Breast epithelium (tissue), 4 donors: ENCODE data around the gene ASB10. TPM values are rescaled to one million over a fixed set of nuclear protein-coding genes. Genes with fewer than 3 reads are reported as not detected.

Experiments used
- DNase-seq, 2 donors: peaks; one replicate each; pipeline ENCODE4 v3.0.0-alpha.2; 2019; ENCODE audit warnings: low spot score in 2 of 2
- H3K27ac ChIP-seq, 2 donors: fragments of 200-600 bp; sonication (generic) in 1 of 2; one replicate each; pipeline ENCODE4 v1.5.1; 2016 to 2019; ENCODE audit warnings: mild to moderate bottlenecking in 1 of 2
- H3K27me3 ChIP-seq, 2 donors: fragments of 200-600 bp; sonication (generic) in 1 of 2; one replicate each; pipeline versions ENCODE4 v1.5.1 to v1.6.0; 2017 to 2019; ENCODE audit warnings: control low read depth in 1 of 2, mild to moderate bottlenecking in 1 of 2
- H3K36me3 ChIP-seq: fragments of 200-600 bp; one replicate; pipeline ENCODE4 v1.5.1; 2019
- H3K4me1 ChIP-seq, 2 donors: fragments of 200-600 bp; sonication (generic); one replicate each; pipeline ENCODE4 v1.5.1; 2016 to 2019; ENCODE audit warnings: control low read depth in 1 of 2
- H3K4me3 ChIP-seq, 3 donors: fragments of 200-600 bp; sonication (generic); 1 replicate in 2 of 3; 2 replicates in 1 of 3; pipeline ENCODE4 v1.5.1; 2016 to 2019; ENCODE audit warnings: mild to moderate bottlenecking in 3 of 3, moderate library complexity in 2 of 3
- H3K9me3 ChIP-seq, 2 donors: fragments of 200-600 bp; sonication (generic) in 1 of 2; one replicate each; pipeline ENCODE4 v1.5.1; 2016 to 2019; ENCODE audit warnings: control low read depth in 1 of 2
- CTCF ChIP-seq, 3 donors: fragments of 450-650 bp; IDR thresholded peaks; one replicate each; pipeline ENCODE4 v1.5.1; 2016 to 2017; ENCODE audit warnings: antibody characterized with exemption in 3 of 3, mild to moderate bottlenecking in 3 of 3, moderate library complexity in 3 of 3
- POLR2A ChIP-seq: fragments of 450-650 bp; IDR thresholded peaks from one replicate; pipeline ENCODE4 v1.6.1; 2016; ENCODE audit warnings: antibody characterized with exemption, mild to moderate bottlenecking, moderate library complexity
- POLR2AphosphoS5 ChIP-seq, 3 donors: sonication (generic); formaldehyde crosslinking; IDR thresholded peaks; one replicate each; pipeline ENCODE4 v1.6.1; 2017; ENCODE audit warnings: antibody characterized with exemption in 3 of 3
- intact Hi-C: fragments of 100-400 bp; cut with DNase I; formaldehyde crosslinking; loops from one replicate; pipeline ENCODE4 v1.15.1; 2023; ENCODE audit warnings: low total_unique reads
- total RNA-seq, 3 donors: library from RNA; depleted of rRNA; stranded (reverse); fragments of >200 nt; gene quantifications; one replicate each; pipeline ENCODE4 v1.1.0, GENCODE V29; 2016

Gene ASB10
- total RNA-seq, 3 donors from 2014 or later = not detected

DNA sequence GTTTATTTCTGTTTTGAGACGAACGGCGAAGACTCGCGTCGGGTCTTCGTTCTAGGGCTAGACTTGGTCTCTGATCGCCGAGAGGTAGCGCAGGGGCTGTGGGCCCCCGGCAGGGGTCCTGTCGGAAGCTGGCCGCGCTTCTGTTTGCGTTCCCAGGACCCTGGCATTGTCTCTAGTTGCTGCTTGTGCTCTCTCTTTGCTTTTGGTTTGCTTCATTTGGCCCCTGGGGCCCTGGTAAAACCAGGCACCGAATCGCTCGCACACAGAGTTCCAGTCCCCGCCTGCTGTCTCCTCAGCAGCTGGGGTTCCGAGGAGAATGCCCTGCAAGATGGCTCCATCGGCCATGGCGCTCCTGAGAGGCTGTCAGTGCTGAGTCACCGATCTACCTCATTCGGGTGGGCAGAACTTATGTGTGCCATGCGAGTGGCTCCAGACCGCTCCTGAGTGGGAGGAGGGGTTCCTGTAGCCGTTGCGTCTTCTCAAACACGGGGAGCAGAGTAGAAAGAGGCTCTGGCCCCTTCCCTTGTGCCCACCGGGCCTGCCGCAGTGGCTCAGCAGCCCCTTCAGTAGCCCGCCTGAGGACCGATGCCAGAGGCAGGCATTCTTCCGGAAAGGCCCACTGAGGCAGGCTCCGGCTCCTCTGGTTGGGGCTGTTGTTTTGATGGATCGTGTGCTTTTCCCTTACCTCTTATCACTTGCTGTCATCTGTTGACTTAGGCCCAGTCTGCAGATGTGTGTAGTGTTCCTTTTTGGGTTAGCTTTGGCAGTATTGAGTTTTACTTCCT is 46.1 kb upstream of the ASB10 start:
- H3K27ac ChIP-seq = peak overlapping the region; percentile 86 to 87
- H3K4me3 ChIP-seq = peak overlapping the region; percentile 91 to 99 (median 97)
- no peaks in the 10 kb centered on the region for H3K9me3 ChIP-seq
- H3K4me1 ChIP-seq = peaks cover 9 to 11% of the 10 kb centered on the region in 2 donors
- DNase-seq = no peak
- no peaks in the 10 kb centered on the region for H3K27me3 ChIP-seq
- no peaks in the 10 kb centered on the region for H3K36me3 ChIP-seq
- no peak for TF ChIP-seq CTCF (IDR thresholded peaks at IDR 0.05)
- intact Hi-C loops = no loop called here

DNA sequence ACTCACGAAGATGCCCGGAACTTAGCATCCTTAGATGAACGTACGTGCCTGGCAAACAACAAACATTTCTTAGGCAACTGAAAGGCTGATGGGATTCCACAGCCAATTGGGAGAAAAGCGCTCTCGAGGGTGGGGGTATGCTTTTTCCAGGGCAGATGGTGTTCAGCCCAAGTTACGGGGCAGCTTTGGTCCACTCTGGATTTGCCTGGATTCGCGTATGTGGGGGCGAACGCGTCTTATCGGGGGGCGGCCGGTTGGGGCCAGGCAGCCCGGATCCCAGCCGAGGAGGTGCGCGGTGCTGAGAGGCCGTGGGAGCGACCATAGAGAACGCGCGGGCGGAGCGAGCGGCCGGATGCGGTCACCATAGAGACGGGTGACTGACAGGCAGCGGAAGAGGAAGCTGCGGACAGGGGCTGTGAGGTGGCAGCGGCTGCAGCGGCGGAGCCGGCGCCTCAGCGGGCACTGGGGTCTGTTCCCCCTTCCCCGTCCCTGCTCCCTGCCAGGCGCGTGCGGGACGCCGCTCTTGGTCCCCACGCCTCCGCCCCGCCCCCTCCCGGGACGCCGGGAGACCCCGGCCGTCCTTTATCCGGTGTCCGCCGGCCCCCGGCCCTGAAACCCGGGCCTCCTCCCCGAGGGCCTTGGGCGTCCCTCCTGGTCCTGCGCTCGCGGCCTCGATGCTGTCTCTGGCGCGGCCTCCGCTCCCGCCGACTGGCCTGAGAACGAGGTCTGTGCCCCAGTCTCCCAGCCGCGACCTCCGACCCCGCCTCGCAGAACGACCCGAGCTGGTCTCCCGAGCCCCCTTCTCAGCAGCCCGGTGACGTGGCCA is 45.3 kb upstream of the ASB10 start, which contains the start of gene CHPF2:
TSS of gene CHPF2 (plus strand) at position 393 of the 826 bp plus-strand sequence. CDS start 1,529 bp downstream, outside the sequence.
- TF ChIP-seq POLR2A (peak; percentile 77), POLR2AphosphoS5 (IDR thresholded peaks at IDR 0.05) (peak; percentile 52 to 70 (median 56)), CTCF (IDR thresholded peaks at IDR 0.05) (no peak)
- Histone ChIP-seq H3K4me3 (peak within 1 kb of the TSS; percentile 91 to 99 (median 97)), H3K9me3 (no peaks in the 10 kb centered on the region), H3K36me3 (no peaks in the 10 kb centered on the region), H3K4me1 (peaks cover 4 to 11% of the 10 kb centered on the region in 2 donors), H3K27me3 (no peaks in the 10 kb centered on the region), H3K27ac (peak within 1 kb of the TSS; percentile 86 to 87)
- DNase-seq = peak; percentile 83 to 92
- intact Hi-C loops = no loop called here

DNA sequence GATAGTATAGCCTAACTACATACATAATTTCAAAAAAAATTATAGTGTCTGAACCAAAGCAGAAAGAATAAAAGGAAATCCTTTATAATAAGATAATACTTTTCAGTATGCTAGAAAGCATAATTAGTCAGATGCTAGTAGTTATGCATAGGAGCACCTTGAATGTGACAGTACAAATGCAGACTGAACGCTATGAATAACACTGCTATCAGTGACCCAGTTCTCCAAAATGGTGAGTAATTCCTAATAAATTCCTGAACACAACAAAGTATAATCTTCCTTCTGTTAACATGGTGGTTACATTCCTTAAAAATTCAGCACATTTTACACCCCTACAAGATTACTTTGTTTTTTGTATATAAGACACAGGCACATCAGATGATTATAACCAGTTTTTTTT is 44.0 kb upstream of the ASB10 start:
- no peak for DNase-seq
- Histone ChIP-seq H3K9me3 (no peaks in the 10 kb centered on the region), H3K27me3 (no peaks in the 10 kb centered on the region), H3K4me1 (peaks cover 4 to 13% of the 10 kb centered on the region in 2 donors), H3K27ac (no peak overlapping the region), H3K4me3 (no peak overlapping the region), H3K36me3 (no peaks in the 10 kb centered on the region)
- TF ChIP-seq POLR2A = no peak
- no peak for TF ChIP-seq POLR2AphosphoS5 (IDR thresholded peaks at IDR 0.05)
- TF ChIP-seq CTCF (IDR thresholded peaks at IDR 0.05) = no peak
- intact Hi-C loops = no loop called here

GRCh38 chr7:151229249-151229648 is 42.2 kb upstream of the ASB10 start:
- no peak for DNase-seq
- Histone ChIP-seq H3K27ac (no peak overlapping the region), H3K9me3 (no peaks in the 10 kb centered on the region), H3K36me3 (no peaks in the 10 kb centered on the region), H3K4me3 (no peak overlapping the region), H3K27me3 (no peaks in the 10 kb centered on the region), H3K4me1 (peaks cover 4 to 21% of the 10 kb centered on the region in 2 donors)
- TF ChIP-seq POLR2AphosphoS5 (IDR thresholded peaks at IDR 0.05) (no peak), CTCF (IDR thresholded peaks at IDR 0.05) (no peak), POLR2A (no peak)
- intact Hi-C loops = no loop called here
